Fibroblast of the aortic adventitia (primary cell): Measurements from ENCODE around the gene OSGEP. TPM values are rescaled to one million over a fixed set of nuclear protein-coding genes. Genes with fewer than 3 reads are reported as not detected.

Experiments
- DNase-seq: peaks from one replicate; pipeline ENCODE4 v3.0.0-alpha.2; 2010; ENCODE audit warnings: low read depth
- H3K4me3 ChIP-seq: 2 replicates; pipeline ENCODE4 v1.5.1; 2011; ENCODE audit warnings: low read depth, mild to moderate bottlenecking, control low read depth, low read length, moderate library complexity
- total RNA-seq: library from RNA; depleted of rRNA; stranded (reverse); fragments of >200 nt; gene quantifications from 2 replicates; pipeline ENCODE4 v1.2.3, GENCODE V29; 2012; ENCODE audit warnings: low replicate concordance
- TF ChIP-seq, protein P1 (sequence below): IDR thresholded peaks from 2 replicates; pipeline ENCODE4 v1.5.1; 2011; ENCODE audit warnings: mild to moderate bottlenecking, low read length, control low read depth, inconsistent platforms; ENCODE audit not compliant: insufficient read depth

OSGEP gene
- total RNA-seq, 1 donor = 45.6 TPM

DNA sequence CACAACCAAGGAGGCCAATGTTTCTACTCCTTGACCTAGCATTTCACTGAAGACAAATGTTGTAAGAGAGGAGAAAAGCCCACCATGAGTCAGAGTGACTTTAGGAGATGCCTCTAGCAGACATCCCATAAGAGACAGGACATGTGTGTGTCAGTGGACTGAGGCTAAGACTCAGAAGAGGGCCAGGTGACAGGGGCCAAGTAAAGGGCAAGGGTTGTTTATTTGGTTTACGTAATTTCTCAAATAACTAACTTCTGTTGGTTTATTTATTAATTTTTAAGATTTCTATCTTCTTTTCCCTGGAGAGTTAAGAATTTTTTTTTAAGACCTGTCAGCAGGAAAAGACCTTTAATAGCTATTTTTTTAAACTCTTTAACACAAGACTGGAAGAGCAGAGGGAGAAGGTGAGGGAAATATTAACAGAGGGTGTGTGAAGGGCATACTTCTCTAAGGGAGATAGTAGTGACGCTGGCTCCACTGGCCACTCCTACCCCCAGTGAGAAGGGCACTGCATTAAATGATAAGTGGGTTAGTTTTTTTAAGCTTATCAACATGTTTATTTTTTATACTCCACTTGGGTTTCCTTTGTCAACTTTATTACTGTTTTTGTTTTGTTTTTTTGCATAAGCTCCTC lies 18.0 kb upstream of the OSGEP start:
- no peak overlapping the region for H3K4me3 ChIP-seq
- TF ChIP-seq, protein P1, sequence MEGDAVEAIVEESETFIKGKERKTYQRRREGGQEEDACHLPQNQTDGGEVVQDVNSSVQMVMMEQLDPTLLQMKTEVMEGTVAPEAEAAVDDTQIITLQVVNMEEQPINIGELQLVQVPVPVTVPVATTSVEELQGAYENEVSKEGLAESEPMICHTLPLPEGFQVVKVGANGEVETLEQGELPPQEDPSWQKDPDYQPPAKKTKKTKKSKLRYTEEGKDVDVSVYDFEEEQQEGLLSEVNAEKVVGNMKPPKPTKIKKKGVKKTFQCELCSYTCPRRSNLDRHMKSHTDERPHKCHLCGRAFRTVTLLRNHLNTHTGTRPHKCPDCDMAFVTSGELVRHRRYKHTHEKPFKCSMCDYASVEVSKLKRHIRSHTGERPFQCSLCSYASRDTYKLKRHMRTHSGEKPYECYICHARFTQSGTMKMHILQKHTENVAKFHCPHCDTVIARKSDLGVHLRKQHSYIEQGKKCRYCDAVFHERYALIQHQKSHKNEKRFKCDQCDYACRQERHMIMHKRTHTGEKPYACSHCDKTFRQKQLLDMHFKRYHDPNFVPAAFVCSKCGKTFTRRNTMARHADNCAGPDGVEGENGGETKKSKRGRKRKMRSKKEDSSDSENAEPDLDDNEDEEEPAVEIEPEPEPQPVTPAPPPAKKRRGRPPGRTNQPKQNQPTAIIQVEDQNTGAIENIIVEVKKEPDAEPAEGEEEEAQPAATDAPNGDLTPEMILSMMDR = no peak
- DNase-seq = no peak

DNA sequence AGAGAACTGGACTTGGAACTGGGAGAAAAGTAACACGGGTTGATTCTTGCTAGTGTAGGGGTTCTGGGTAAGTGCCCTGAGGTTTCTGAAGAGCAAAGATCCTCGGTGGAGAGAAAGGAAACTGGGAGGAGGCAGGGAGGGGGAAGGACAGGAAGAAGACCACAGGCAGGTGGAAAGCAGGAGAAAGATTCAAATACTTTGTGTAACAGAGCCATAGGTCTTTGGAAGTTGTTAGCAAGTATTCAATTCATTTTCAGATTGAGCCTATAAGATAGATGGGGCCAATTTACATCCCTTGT lies 15.9 kb upstream of the OSGEP start:
- TF ChIP-seq, protein P1 = no peak
- DNase-seq = no peak
- peak overlapping the region; percentile 98 for H3K4me3 ChIP-seq

DNA sequence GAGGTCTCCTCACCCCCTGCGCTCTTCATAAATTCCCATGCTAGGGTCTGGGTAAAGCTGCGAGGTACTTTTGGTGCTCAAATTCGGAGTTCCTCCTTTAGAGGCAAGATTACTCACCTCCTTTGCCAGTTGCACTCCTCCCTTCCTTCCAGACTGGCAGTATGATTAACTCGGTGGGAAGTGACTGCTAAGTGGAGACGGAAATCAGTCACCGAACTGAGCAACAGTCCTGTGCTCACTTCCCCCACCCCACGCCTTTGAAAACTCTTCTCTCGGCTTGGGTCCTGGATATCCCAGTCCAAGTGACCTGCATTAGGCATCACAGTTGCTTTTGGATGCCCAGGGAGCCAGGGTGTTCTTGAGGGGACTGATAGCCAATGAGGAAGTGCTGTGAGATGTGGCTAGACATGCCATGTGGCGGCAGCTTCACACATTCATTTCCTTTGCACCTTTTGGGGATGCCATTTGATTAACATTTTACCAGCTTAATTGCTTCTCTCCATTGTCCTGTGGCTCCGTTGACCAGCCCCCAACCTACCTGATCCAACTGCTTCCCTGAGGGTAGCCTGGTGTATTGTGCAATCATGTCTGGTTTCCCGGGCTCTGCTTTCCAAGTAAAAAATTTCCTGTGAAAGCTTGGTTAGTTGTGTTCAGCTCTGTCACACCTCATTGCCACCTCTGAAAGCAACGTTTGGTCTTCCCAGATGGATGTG lies 15.4 kb upstream of the OSGEP start:
- peak; percentile 58 for DNase-seq
- H3K4me3 ChIP-seq = peak overlapping the region; percentile 98
- TF ChIP-seq, protein P1 = no peak

DNA sequence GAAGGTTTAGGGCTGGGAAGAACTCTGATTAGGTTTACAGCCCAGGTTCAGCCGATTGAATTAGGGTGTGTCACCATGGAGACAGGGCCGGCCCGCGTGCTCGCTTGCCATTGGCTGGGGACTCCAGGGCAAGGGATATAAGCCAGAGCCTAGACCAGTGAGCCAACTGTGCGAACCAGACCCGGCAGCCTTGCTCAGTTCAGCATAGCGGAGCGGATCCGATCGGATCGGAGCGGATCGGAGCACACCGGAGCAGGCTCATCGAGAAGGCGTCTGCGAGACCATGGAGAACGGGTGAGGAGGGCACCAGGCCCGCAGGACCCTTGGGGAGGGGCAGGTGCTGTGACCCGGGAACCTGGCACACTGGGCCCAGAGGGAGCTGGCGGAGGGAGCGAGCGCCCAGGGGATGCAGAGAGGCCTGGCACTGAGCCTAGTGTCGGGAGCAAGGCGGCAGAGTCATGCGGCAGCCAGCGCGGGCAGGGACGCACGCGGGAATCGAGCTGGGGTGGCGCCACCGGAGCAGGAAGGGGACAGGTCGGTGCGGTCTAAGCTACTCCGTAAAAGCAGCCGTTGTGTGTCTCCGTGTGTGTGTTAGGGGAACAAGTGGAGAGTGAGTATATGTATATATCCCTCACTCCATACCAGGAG lies 14.8 kb upstream of the OSGEP start, which contains the start of gene PNP:
PNP (plus strand) TSS at position 165 of the 648 bp plus-strand sequence; CDS start at position 284, 119 bp downstream.
- TF ChIP-seq, protein P1 = no peak
- H3K4me3 ChIP-seq = peak within 1 kb of the TSS; percentile 98
- DNase-seq = peak; percentile 89

DNA sequence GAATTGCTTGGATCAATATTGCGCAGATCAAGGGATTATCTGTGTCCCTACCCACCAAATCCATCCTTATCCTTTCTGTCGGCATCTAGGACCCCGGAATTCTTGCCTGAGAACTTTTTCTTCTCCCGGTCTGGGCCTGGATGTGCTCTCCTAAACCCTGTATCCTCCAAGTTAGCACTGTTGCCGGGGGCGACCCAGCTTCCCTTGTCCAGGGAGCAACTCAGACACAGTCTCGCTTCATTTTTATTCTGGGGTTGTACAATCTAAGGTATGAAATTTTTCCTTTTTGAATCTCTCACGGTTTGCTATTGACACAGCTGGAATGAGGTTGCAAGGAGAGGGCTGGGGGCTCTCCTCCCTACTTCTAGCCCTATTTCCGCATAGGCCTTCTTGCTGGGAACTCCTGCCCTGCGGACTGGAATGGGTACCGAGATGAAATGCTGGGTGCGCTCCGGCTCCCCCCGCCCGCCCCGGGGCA lies 14.2 kb upstream of the OSGEP start:
- DNase-seq = no peak
- TF ChIP-seq, protein P1 = no peak
- H3K4me3 ChIP-seq = peak overlapping the region; percentile 98

DNA sequence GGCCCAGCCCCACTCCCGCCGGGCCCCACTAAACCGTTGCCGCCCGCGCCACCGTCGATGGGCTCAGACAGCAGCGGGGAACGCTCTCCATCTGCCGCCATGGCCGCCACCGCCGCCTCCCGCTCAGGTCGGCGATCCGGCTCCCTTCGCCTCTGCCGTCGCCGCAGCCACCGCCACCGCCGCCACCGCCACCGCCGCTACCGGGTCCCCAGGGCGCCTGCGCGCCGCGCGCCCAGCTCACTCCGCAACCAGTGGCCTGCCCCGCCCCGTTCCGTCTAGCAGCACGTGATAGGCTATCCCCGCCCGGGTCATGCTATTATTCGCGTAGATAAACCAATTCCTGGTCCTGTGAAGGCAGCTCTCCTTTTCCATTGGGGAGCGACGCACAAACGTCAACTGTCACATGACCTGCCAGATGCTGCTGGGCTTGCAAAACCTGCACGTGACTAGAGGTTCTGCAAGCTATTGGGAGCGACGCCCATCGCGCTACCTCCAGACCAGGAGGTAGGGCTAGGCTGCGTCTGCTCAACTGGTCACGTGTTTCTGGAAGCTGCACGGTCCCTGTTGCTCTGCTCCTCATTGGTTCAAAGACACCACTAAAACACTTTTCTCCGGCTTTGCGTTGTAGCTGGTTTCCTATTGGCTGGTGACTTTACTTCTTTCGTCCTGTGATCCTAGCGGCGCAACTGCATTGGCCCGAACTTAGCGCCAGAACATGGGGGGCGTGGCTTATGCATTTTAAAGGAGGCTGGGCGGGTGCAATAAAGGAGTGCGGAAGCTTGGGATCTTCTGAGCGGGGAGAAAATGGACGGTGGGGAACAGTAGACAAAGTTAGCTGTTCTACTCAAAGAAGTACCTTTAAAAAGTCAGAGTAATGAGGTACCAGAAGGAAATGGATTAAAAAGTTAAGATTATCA lies 6.9 kb upstream of the OSGEP start, which contains the start of gene PIP4P1:
PIP4P1 (minus strand) TSS at position 210 of the 917 bp plus-strand sequence; CDS start at position 101, 109 bp downstream.
- peak within 1 kb of the TSS; percentile 99 for H3K4me3 ChIP-seq
- TF ChIP-seq, protein P1 = no peak
- DNase-seq = peak; percentile 100
